IMR-90 (cell line): ENCODE results near the gene GALNT16. TPM values are rescaled to one million over a fixed set of nuclear protein-coding genes. Genes with fewer than 3 reads are reported as not detected.
A peak's percentile ranks its signal among the peaks of the same experiment; 100 is the strongest.

Source experiments
- ATAC-seq: fragments of 200-7000 bp; cut with Tn5 transposase; 2 replicates; pipeline ENCODE4 v1.9.1; 2020; ENCODE audit warnings: low read depth, mild to moderate bottlenecking, moderate library complexity
- BruUV-seq: library from RNA; stranded (reverse); fragments of 400-500 nt; replicated peaks from 2 replicates; lab custom pipeline; 2021; lab: Mats Ljungman, UMichigan
- CTCF ChIA-PET: fragments of 300-600 bp; formaldehyde crosslinking; extraction: SDS; loops from one replicate; lab custom pipeline; 2021; ENCODE audit warnings: antibody characterized with exemption; lab: Yijun Ruan, JAX
- POLR2A ChIA-PET: fragments of 300-600 bp; sonication (Branson Sonifier 250); formaldehyde crosslinking; loops from one replicate; lab custom pipeline; 2022; ENCODE audit warnings: antibody characterized with exemption; ENCODE audit not compliant: unreplicated experiment; lab: Charles Lee
- DNase-seq: peaks from one replicate; pipeline ENCODE4 v3.0.0; 2013
- H2AFZ ChIP-seq: replicated peaks from 2 replicates; pipeline ENCODE3; 2013; ENCODE audit warnings: low read length, mild to moderate bottlenecking; ENCODE audit not compliant: poor library complexity
- H2AK5ac ChIP-seq: 2 replicates; pipeline ENCODE4 v1.6.1; 2013; ENCODE audit warnings: low read depth, low read length, inconsistent platforms
- H2AK9ac ChIP-seq: replicated peaks from 2 replicates; pipeline ENCODE3; 2013; ENCODE audit warnings: mild to moderate bottlenecking, low read depth, low read length, moderate library complexity; ENCODE audit not compliant: poor library complexity
- H2BK120ac ChIP-seq: 2 replicates; pipeline ENCODE4 v1.6.1; 2013; ENCODE audit warnings: low read depth, low read length, inconsistent platforms
- H2BK15ac ChIP-seq: 3 replicates; pipeline ENCODE4 v1.6.1; 2013; ENCODE audit warnings: low read depth, low read length, inconsistent platforms
- H2BK20ac ChIP-seq: 2 replicates; pipeline ENCODE4 v1.6.1; 2013; ENCODE audit warnings: low read depth, mild to moderate bottlenecking, inconsistent platforms, low read length, moderate library complexity
- H2BK5ac ChIP-seq: 2 replicates; pipeline ENCODE4 v1.6.1; 2013; ENCODE audit warnings: mild to moderate bottlenecking, low read depth, low read length, inconsistent platforms; ENCODE audit not compliant: poor library complexity, severe bottlenecking
- H3K14ac ChIP-seq: replicated peaks from 2 replicates; pipeline ENCODE4 v1.6.1; 2013; ENCODE audit warnings: low read depth, low read length, inconsistent platforms
- H3K18ac ChIP-seq: 2 replicates; pipeline ENCODE4 v1.6.1; 2013; ENCODE audit warnings: low read depth, low read length, control low read depth
- H3K23ac ChIP-seq: 2 replicates; pipeline ENCODE4 v1.6.1; 2013; ENCODE audit warnings: low read depth, low read length, inconsistent platforms
- H3K27ac ChIP-seq: 2 replicates; pipeline ENCODE4 v1.5.1; 2013; ENCODE audit warnings: mild to moderate bottlenecking, control low read depth, low read length; ENCODE audit not compliant: insufficient read depth
- H3K27me3 ChIP-seq: 2 replicates; pipeline ENCODE4 v1.6.1; 2013; ENCODE audit warnings: low read length; ENCODE audit not compliant: control insufficient read depth, insufficient read depth
- H3K36me3 ChIP-seq: 2 replicates; pipeline ENCODE4 v1.6.1; 2013; ENCODE audit warnings: low read length, mixed read lengths; ENCODE audit not compliant: control insufficient read depth, insufficient read depth
- H3K4ac ChIP-seq: 2 replicates; pipeline ENCODE4 v1.6.1; 2013; ENCODE audit warnings: low read depth, low read length, inconsistent platforms
- H3K4me1 ChIP-seq: 2 replicates; pipeline ENCODE4 v1.6.1; 2013; ENCODE audit warnings: low read length, mixed read lengths; ENCODE audit not compliant: control insufficient read depth, insufficient read depth
- H3K4me2 ChIP-seq: 2 replicates; pipeline ENCODE4 v1.6.1; 2013; ENCODE audit warnings: low read depth, mild to moderate bottlenecking, control low read depth, low read length, moderate library complexity
- H3K4me3 ChIP-seq: 2 replicates; pipeline ENCODE4 v1.5.1; 2013; ENCODE audit warnings: low read depth, mild to moderate bottlenecking, control low read depth, low read length, moderate library complexity; ENCODE audit not compliant: insufficient read depth
- H3K56ac ChIP-seq: 2 replicates; pipeline ENCODE4 v1.6.1; 2013; ENCODE audit warnings: low read length, inconsistent platforms; ENCODE audit not compliant: insufficient read depth; ENCODE audit errors: extremely low read depth
- H3K79me1 ChIP-seq, 2 experiments: 2 replicates each; pipeline ENCODE4 v1.6.1; 2013; ENCODE audit warnings: low read length in 2 of 2, inconsistent platforms in 1 of 2, low read depth in 1 of 2
- H3K9ac ChIP-seq: 2 replicates; pipeline ENCODE4 v1.6.1; 2013; ENCODE audit warnings: low read depth, low read length, control low read depth
- H3K9me1 ChIP-seq: 2 replicates; pipeline ENCODE4 v1.6.1; 2013; ENCODE audit warnings: low read length, inconsistent platforms; ENCODE audit not compliant: insufficient read depth
- H3K9me3 ChIP-seq: 2 replicates; pipeline ENCODE4 v1.6.1; 2013; ENCODE audit warnings: low read length; ENCODE audit not compliant: control insufficient read depth, insufficient read depth
- H4K20me1 ChIP-seq: 2 replicates; pipeline ENCODE4 v1.6.1; 2013; ENCODE audit warnings: low read length, inconsistent platforms; ENCODE audit not compliant: insufficient read depth
- H4K5ac ChIP-seq: 2 replicates; pipeline ENCODE4 v1.6.1; 2013; ENCODE audit warnings: mild to moderate bottlenecking, low read depth, low read length, control low read depth
- H4K8ac ChIP-seq, 2 experiments: 2 replicates each; pipeline ENCODE4 v1.6.1; 2013; ENCODE audit warnings: low read depth in 2 of 2, low read length in 2 of 2, control low read depth in 1 of 2, inconsistent platforms in 1 of 2
- H4K91ac ChIP-seq: 2 replicates; pipeline ENCODE4 v1.6.1; 2013; ENCODE audit warnings: low read depth, low read length, inconsistent platforms; ENCODE audit not compliant: insufficient read depth
- CEBPB ChIP-seq: IDR thresholded peaks from 2 replicates; pipeline ENCODE4 v1.6.1; 2012; ENCODE audit warnings: low read depth, low read length, improper control_type of control experiment
- SMC3 ChIP-seq: fragments of 150-350 bp; IDR thresholded peaks from 2 replicates; pipeline ENCODE4 v1.6.1; 2016; ENCODE audit warnings: low read depth, mild to moderate bottlenecking, antibody characterized with exemption, low read length, moderate library complexity
- WGBS, 2 experiments: methylation state at CpG; one replicate each; pipeline versions ENCODE4 v1.1.5 to v1.1.7; 2013; ENCODE audit warnings: missing lambda C conversion rate in 2 of 2; ENCODE audit not compliant: insufficient read length in 1 of 2; ENCODE audit errors: extremely low coverage in 2 of 2; 5-methylcytosine and 5-hydroxymethylcytosine counted together
- dilution Hi-C: fragments of 300-500 bp; cut with HindIII; formaldehyde crosslinking; loops from one replicate; pipeline ENCODE4 v1.14.3; 2018; ENCODE audit warnings: low sequenced_read_pairs; ENCODE audit not compliant: unreplicated experiment
- in situ Hi-C: fragments of 300-500 bp; cut with MboI; formaldehyde crosslinking; loops from 3 replicates; pipeline ENCODE4 v1.14.3; 2019; ENCODE audit warnings: low sequenced_read_pairs, inconsistent platforms, mixed read lengths
- intact Hi-C: fragments of 100-400 bp; cut with micrococcal nuclease; formaldehyde crosslinking; loops from 2 replicates; pipeline ENCODE4 v1.10.0; 2022
- polyA plus RNA-seq, 3 experiments: library from polyadenylated mRNA; depleted of rRNA; stranded (reverse); fragments of >200 nt; gene quantifications; 2 replicates each; pipeline ENCODE4 v1.2.3, GENCODE V29; 2012; ENCODE audit warnings: low replicate concordance in 1 of 3
- total RNA-seq: library from RNA; depleted of rRNA; stranded (reverse); fragments of >200 nt; gene quantifications from 2 replicates; pipeline ENCODE4 v1.2.3, GENCODE V29; 2012

Gene GALNT16
- total and polyA plus RNA-seq, 2 of the 4 experiments (the other 2 are of a cell fraction): 0.36 to 1.5 TPM

DNA sequence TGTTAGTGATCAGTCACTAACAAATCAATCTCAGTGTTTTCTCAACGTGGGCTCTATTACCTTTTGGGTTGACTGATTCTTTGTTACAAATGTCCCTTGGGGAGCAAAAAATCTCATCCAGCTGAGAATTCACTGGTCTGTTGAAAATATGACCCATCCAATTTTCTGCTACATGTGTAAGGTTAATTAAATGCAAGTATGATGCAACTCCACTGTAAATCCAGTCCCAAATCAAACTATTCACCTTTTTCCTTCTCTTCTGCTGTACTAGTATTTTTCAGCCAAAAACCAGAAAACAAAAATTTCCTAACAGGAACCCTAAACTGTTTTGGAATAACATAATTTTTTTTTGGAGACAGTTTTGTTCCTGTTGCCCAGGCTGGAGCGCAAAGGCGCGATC, 136.0 kb downstream of the GALNT16 start:
- H3K23ac ChIP-seq: peak overlapping the region; percentile 42; the same call in 1 of the 2 replicates
- H2BK20ac ChIP-seq: no peak overlapping the region
- H3K18ac ChIP-seq: no peak overlapping the region
- H3K4ac ChIP-seq: no peak overlapping the region
- no peak overlapping the region for H4K5ac ChIP-seq
- no peak overlapping the region for H2BK15ac ChIP-seq
- peaks cover 31% of the 10 kb centered on the region for H4K20me1 ChIP-seq
- CTCF ChIA-PET: no interaction called here
- TF ChIP-seq CEBPB: peak; percentile 56; the same call in 1 of the 2 replicates
- TF ChIP-seq SMC3: no peak
- no peaks in the 10 kb centered on the region for H3K9me3 ChIP-seq
- dilution Hi-C loops (no loop called here), in situ Hi-C loops (no loop called here), intact Hi-C loops (no loop called here)
- H2AFZ ChIP-seq: no peak overlapping the region
- H2BK120ac ChIP-seq: no peak overlapping the region
- H3K4me1 ChIP-seq: peaks cover 1% of the 10 kb centered on the region; the same call in 1 of the 2 replicates
- no CpG with 5 or more reads among the region's 4 CpGs for WGBS, 2 experiments
- POLR2A ChIA-PET: no interaction called here
- no peak for DNase-seq
- no TSS peak for BruUV-seq
- peaks cover 29 to 65% of the 10 kb centered on the region in 2 experiments for H3K79me1 ChIP-seq
- H2BK5ac ChIP-seq: no peak overlapping the region
- H3K9me1 ChIP-seq: peaks cover 6% of the 10 kb centered on the region
- H4K8ac ChIP-seq: no peak overlapping the region
- H2AK9ac ChIP-seq: no peak overlapping the region
- no peak overlapping the region for H3K56ac ChIP-seq
- H3K4me3 ChIP-seq: no peak overlapping the region
- no peak for ATAC-seq
- H2AK5ac ChIP-seq: no peak overlapping the region
- H3K9ac ChIP-seq: no peak overlapping the region
- H3K4me2 ChIP-seq: no peak overlapping the region
- no peak overlapping the region for H3K27ac ChIP-seq
- H3K27me3 ChIP-seq: no peaks in the 10 kb centered on the region
- H4K91ac ChIP-seq: no peak overlapping the region
- H3K14ac ChIP-seq: no peak overlapping the region
- peaks cover 26% of the 10 kb centered on the region for H3K36me3 ChIP-seq
